ENCODE data around the gene RGS4.

DNA sequence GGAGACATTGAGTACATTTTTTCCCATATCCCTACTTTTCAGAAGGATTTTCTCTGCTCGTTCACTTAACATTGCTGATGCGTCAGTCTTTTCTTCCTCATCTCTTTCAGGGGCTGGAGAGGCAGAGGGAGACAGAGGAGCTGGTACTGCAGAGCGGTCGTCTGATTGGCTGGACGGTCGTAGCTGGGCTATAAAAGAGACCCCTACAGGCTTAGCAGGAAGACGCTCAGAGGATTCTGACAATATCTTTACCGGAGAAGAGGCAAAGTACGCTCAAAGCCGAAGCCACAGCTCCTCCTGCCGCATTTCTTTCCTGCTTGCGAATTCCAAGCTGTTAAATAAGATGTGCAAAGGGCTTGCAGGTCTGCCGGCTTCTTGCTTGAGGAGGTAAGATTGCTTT lies at the start of gene RGS4:
- TF ChIP-seq, protein P1, sequence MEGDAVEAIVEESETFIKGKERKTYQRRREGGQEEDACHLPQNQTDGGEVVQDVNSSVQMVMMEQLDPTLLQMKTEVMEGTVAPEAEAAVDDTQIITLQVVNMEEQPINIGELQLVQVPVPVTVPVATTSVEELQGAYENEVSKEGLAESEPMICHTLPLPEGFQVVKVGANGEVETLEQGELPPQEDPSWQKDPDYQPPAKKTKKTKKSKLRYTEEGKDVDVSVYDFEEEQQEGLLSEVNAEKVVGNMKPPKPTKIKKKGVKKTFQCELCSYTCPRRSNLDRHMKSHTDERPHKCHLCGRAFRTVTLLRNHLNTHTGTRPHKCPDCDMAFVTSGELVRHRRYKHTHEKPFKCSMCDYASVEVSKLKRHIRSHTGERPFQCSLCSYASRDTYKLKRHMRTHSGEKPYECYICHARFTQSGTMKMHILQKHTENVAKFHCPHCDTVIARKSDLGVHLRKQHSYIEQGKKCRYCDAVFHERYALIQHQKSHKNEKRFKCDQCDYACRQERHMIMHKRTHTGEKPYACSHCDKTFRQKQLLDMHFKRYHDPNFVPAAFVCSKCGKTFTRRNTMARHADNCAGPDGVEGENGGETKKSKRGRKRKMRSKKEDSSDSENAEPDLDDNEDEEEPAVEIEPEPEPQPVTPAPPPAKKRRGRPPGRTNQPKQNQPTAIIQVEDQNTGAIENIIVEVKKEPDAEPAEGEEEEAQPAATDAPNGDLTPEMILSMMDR (conservative IDR thresholded peaks at IDR 0.05), result no peak
- TF ChIP-seq EZH2 (IDR thresholded peaks at IDR 0.05; ENCODE audit: low read depth), result no peak
